Calu3 (cell line): ENCODE results near the gene ZNF649. TPM values are rescaled to one million over a fixed set of nuclear protein-coding genes. Genes with fewer than 3 reads are reported as not detected.
A peak's percentile ranks its signal among the peaks of the same experiment; 100 is the strongest.

Experiments
- BruUV-seq: library from RNA; stranded (reverse); fragments of 400-500 nt; replicated peaks from 2 replicates; lab custom pipeline; 2021; lab: Mats Ljungman, UMichigan
- CTCF ChIA-PET: fragments of 300-600 bp; sonication (Branson Sonifier 250); formaldehyde crosslinking; loops from one replicate; lab custom pipeline; 2022; ENCODE audit warnings: antibody characterized with exemption; lab: Charles Lee
- DNase-seq: peaks from one replicate; pipeline ENCODE4 v3.0.0; 2022
- H3K27ac Mint-ChIP-seq: one replicate; pipeline ENCODE4 v1.8.0; 2022; ENCODE audit warnings: mixed read lengths; ENCODE audit not compliant: unreplicated experiment
- H3K27me3 Mint-ChIP-seq: one replicate; pipeline ENCODE4 v1.8.0; 2022; ENCODE audit warnings: mixed read lengths; ENCODE audit not compliant: unreplicated experiment
- H3K36me3 Mint-ChIP-seq: one replicate; pipeline ENCODE4 v1.8.0; 2022; ENCODE audit warnings: mild to moderate bottlenecking, moderate library complexity, mixed read lengths; ENCODE audit not compliant: insufficient read depth, unreplicated experiment
- H3K4me1 Mint-ChIP-seq: one replicate; pipeline ENCODE4 v1.8.0; 2022; ENCODE audit warnings: mild to moderate bottlenecking, low read depth, mixed read lengths; ENCODE audit not compliant: unreplicated experiment
- H3K4me3 Mint-ChIP-seq: one replicate; pipeline ENCODE4 v1.8.0; 2022; ENCODE audit warnings: mild to moderate bottlenecking, low read depth, moderate library complexity, mixed read lengths; ENCODE audit not compliant: unreplicated experiment
- H3K9me3 Mint-ChIP-seq: one replicate; pipeline ENCODE4 v1.8.0; 2022; ENCODE audit warnings: low read depth, mixed read lengths; ENCODE audit not compliant: unreplicated experiment
- CTCF ChIP-seq: fragments of 200-600 bp; IDR thresholded peaks from one replicate; pipeline ENCODE4 v1.8.0; 2022; ENCODE audit warnings: antibody characterized with exemption; ENCODE audit not compliant: unreplicated experiment
- intact Hi-C: fragments of 100-400 bp; cut with micrococcal nuclease; formaldehyde crosslinking; loops from one replicate; pipeline ENCODE4 v1.10.0; 2022; ENCODE audit not compliant: unreplicated experiment
- total RNA-seq: library from RNA; stranded (reverse); gene quantifications from 2 replicates; pipeline ENCODE4 v1.2.3, GENCODE V29; 2022

Gene ZNF649
- total RNA-seq, 1 experiment from 2014 or later = 15.5 TPM

- H3K9me3 Mint-ChIP-seq = peaks cover 25% of the 10 kb centered on the region
Observed at GRCh38 chr19:51926426-51926783, 21.6 kb upstream of the ZNF649 start.

DNA sequence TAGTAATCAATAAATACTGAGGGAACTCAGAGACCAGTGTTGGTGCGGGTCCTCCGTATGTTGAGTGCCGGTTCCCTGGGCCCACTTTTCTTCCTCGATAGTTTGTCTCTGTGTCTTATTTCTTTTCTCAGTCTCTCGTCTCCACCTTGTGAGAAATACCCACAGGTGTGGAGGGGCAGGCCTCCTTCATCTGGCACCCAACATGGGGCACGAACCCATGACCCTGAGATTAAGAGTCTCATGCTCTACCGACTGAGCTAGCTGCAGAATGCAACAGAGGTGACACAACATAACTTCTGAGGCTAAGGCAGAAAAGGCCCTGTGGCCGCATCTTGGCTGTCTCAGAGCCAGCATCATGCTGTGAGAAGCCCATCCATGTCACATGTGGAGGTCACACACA is 17.1 kb upstream of the ZNF649 start:
- Mint-ChIP-seq H3K9me3 (peaks cover 25% of the 10 kb centered on the region), H3K36me3 (peaks cover 7% of the 10 kb centered on the region), H3K4me3 (no peak overlapping the region), H3K4me1 (peaks cover 8% of the 10 kb centered on the region), H3K27me3 (no peaks in the 10 kb centered on the region), H3K27ac (no peak overlapping the region)
- CTCF ChIA-PET = no interaction called here
- intact Hi-C loops = no loop called here
- TF ChIP-seq CTCF = no peak
- peak; percentile 10 for DNase-seq
- no TSS peak for BruUV-seq

More at GRCh38 chr19:51926426-51926783, 21.6 kb upstream of the ZNF649 start:
- no peaks in the 10 kb centered on the region for H3K27me3 Mint-ChIP-seq
- intact Hi-C loops = loop anchor here (2.0 kb wide), 1 partner anchor 22 kb away; the partner anchor contains the start of gene ZNF649
- H3K4me1 Mint-ChIP-seq = peaks cover 18% of the 10 kb centered on the region
- peak overlapping the region; percentile 79 for H3K4me3 Mint-ChIP-seq
- H3K36me3 Mint-ChIP-seq = peaks cover 26% of the 10 kb centered on the region
- DNase-seq = no peak
- BruUV-seq = no TSS peak
- peak overlapping the region; percentile 72 for H3K27ac Mint-ChIP-seq
- no peak for TF ChIP-seq CTCF
- CTCF ChIA-PET = no interaction called here

GRCh38 chr19:51919606-51920005 is 14.8 kb upstream of the ZNF649 start:
- CTCF ChIA-PET = no interaction called here
- DNase-seq = no peak
- no peak for TF ChIP-seq CTCF
- Mint-ChIP-seq H3K9me3 (peaks cover 30% of the 10 kb centered on the region), H3K36me3 (no peaks in the 10 kb centered on the region), H3K27ac (no peak overlapping the region), H3K4me3 (no peak overlapping the region), H3K4me1 (no peaks in the 10 kb centered on the region), H3K27me3 (no peaks in the 10 kb centered on the region)
- BruUV-seq = no TSS peak
- intact Hi-C loops = no loop called here

DNA sequence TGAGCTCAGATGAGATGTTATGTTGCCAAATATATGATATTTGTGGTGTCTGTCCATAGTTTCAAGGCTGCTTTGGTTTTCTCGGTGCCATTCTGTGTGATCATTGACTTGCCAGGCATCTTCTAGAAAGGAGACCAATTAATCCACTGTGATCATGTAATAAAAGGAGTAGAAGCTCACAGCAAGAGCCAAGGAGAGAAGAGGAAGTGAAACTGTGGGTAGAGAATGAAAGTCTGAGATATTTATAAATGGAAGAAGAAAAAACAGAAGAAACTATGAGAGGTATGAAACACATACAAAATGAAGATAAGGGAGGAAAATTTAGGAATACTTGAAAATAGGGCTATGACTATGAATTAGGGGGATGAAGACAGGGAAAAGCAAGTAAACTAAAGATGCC is 11.3 kb upstream of the ZNF649 start:
- H3K9me3 Mint-ChIP-seq = peaks cover 32% of the 10 kb centered on the region
- no peak overlapping the region for H3K27ac Mint-ChIP-seq
- BruUV-seq = no TSS peak
- DNase-seq = no peak
- no peaks in the 10 kb centered on the region for H3K27me3 Mint-ChIP-seq
- no peaks in the 10 kb centered on the region for H3K36me3 Mint-ChIP-seq
- no peak overlapping the region for H3K4me3 Mint-ChIP-seq
- CTCF ChIA-PET = no interaction called here
- no peaks in the 10 kb centered on the region for H3K4me1 Mint-ChIP-seq
- TF ChIP-seq CTCF = no peak
- intact Hi-C loops = no loop called here
